GM23248 (cell line): Measurements from ENCODE around the gene CSH2. TPM values are rescaled to one million over a fixed set of nuclear protein-coding genes. Genes with fewer than 3 reads are reported as not detected.

Source experiments
- DNase-seq: peaks from one replicate; pipeline ENCODE4 v3.0.0-alpha.2; 2015
- H2AFZ ChIP-seq: fragments of 200-600 bp; sonication (generic); 2 replicates; pipeline ENCODE4 v1.6.1; 2016; ENCODE audit warnings: antibody characterized with exemption
- H3F3A ChIP-seq: fragments of 200-600 bp; sonication (generic); 2 replicates; pipeline ENCODE4 v1.6.1; 2016; ENCODE audit warnings: mild to moderate bottlenecking, antibody characterized with exemption, mixed run types; ENCODE audit not compliant: insufficient read depth
- H3K27ac ChIP-seq: fragments of 200-600 bp; sonication (generic); 2 replicates; pipeline ENCODE4 v1.5.1; 2016; ENCODE audit warnings: mild to moderate bottlenecking
- H3K27me3 ChIP-seq: fragments of 200-600 bp; sonication (generic); replicated peaks from 2 replicates; pipeline ENCODE4 v1.6.1; 2016; ENCODE audit warnings: mild to moderate bottlenecking; ENCODE audit not compliant: insufficient read depth
- H3K36me3 ChIP-seq: fragments of 200-600 bp; sonication (generic); 2 replicates; pipeline ENCODE4 v1.6.1; 2016; ENCODE audit warnings: low read depth, mild to moderate bottlenecking
- H3K4me1 ChIP-seq: fragments of 200-600 bp; sonication (generic); 2 replicates; pipeline ENCODE4 v1.6.1; 2016; ENCODE audit warnings: mild to moderate bottlenecking; ENCODE audit not compliant: insufficient read depth
- H3K4me2 ChIP-seq: fragments of 200-600 bp; sonication (generic); one replicate; pipeline ENCODE4 v1.6.1; 2016; ENCODE audit warnings: mild to moderate bottlenecking; ENCODE audit not compliant: unreplicated experiment
- H3K4me3 ChIP-seq: fragments of 200-600 bp; sonication (generic); 2 replicates; pipeline ENCODE4 v1.5.1; 2016; ENCODE audit warnings: mild to moderate bottlenecking
- H3K79me2 ChIP-seq: fragments of 200-600 bp; sonication (generic); 2 replicates; pipeline ENCODE4 v1.6.1; 2016; ENCODE audit warnings: mild to moderate bottlenecking; ENCODE audit not compliant: insufficient read depth
- H3K9ac ChIP-seq: fragments of 200-600 bp; sonication (generic); 2 replicates; pipeline ENCODE4 v1.6.1; 2016; ENCODE audit warnings: mild to moderate bottlenecking
- H3K9me2 ChIP-seq: fragments of 200-600 bp; sonication (generic); 2 replicates; pipeline ENCODE4 v1.6.1; 2016; ENCODE audit warnings: mixed run types, mild to moderate bottlenecking, moderate library complexity; ENCODE audit not compliant: insufficient read depth
- H3K9me3 ChIP-seq: fragments of 200-600 bp; sonication (generic); one replicate; pipeline ENCODE4 v1.6.1; 2017; ENCODE audit warnings: low read depth
- H4K20me1 ChIP-seq: fragments of 200-600 bp; sonication (generic); 2 replicates; pipeline ENCODE4 v1.6.0; 2016; ENCODE audit not compliant: insufficient read depth
- EZH2 ChIP-seq: fragments of 200-600 bp; sonication (generic); IDR thresholded peaks from 2 replicates; pipeline ENCODE4 v1.6.1; 2018; ENCODE audit warnings: antibody characterized with exemption, mild to moderate bottlenecking; ENCODE audit not compliant: insufficient read depth, poor library complexity, severe bottlenecking
- EZH2phosphoT487 ChIP-seq: fragments of 200-600 bp; sonication (generic); IDR thresholded peaks from 2 replicates; pipeline ENCODE4 v1.6.1; 2018; ENCODE audit warnings: antibody characterized with exemption, moderate library complexity, mild to moderate bottlenecking, low read depth; ENCODE audit not compliant: insufficient read depth
- WGBS, 2 experiments: methylation state at CpG; one replicate each; pipeline ENCODE4 v1.1.6; 2015 to 2017; ENCODE audit warnings: low lambda C conversion rate in 2 of 2, low coverage in 1 of 2; ENCODE audit errors: missing lambda C conversion rate in 2 of 2; 5-methylcytosine and 5-hydroxymethylcytosine counted together
- in situ Hi-C: fragments of 300-500 bp; cut with MboI; formaldehyde crosslinking; loops from 2 replicates; pipeline ENCODE4 v1.15.0; 2020
- polyA plus RNA-seq: library from polyadenylated mRNA; unstranded; fragments of >200 nt; fragmentation: Nextera tagmentation; extraction: Ambion mirVana; gene quantifications from 2 replicates; pipeline ENCODE4 v1.2.1, GENCODE V29; 2016
- total RNA-seq: library from RNA; depleted of rRNA; stranded (reverse); fragments of >200 nt; shearing (Covaris generic); gene quantifications from 2 replicates; pipeline ENCODE4 v1.2.3, GENCODE V29; 2014

Gene CSH2
- total and polyA plus RNA-seq, 2 experiments from 2014 or later, result not detected

DNA sequence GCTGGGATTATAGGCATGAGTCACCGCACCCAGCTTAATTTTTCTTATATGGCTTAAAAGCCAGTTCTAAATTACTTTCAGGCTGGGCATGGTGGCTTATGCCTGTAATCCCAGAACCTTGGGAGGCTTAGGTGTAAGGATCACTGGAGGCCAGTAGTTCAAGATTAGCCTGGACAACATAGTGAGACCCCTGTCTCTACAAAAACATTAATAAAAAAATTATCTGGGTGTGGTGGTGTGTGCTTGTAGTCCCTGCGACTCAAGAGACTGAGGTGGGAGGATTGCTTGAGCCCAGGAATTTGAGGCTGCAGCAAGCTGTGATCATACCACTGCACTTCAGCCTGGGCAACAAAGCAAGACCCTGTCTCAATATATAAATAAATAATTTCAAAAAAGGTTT lies 20.2 kb downstream of the CSH2 start:
- Histone ChIP-seq H3K4me1 (peaks cover 4% of the 10 kb centered on the region; the same call in 1 of the 2 replicates), H3K9me3 (no peaks in the 10 kb centered on the region), H3K27me3 (no peaks in the 10 kb centered on the region; the same call in 1 of the 2 replicates), H3F3A (no peaks in the 10 kb centered on the region), H3K9ac (no peak overlapping the region), H4K20me1 (no peaks in the 10 kb centered on the region), H3K79me2 (no peaks in the 10 kb centered on the region), H3K27ac (no peak overlapping the region), H3K36me3 (no peaks in the 10 kb centered on the region), H3K4me2 (no peak overlapping the region), H3K9me2 (no peaks in the 10 kb centered on the region), H2AFZ (no peak overlapping the region), H3K4me3 (no peak overlapping the region)
- DNase-seq, result no peak
- in situ Hi-C loops, result no loop called here
- WGBS, 2 experiments, result 98% methylated on average over 2 of the region's 2 CpGs
- TF ChIP-seq EZH2phosphoT487 (no peak), EZH2 (no peak)

DNA sequence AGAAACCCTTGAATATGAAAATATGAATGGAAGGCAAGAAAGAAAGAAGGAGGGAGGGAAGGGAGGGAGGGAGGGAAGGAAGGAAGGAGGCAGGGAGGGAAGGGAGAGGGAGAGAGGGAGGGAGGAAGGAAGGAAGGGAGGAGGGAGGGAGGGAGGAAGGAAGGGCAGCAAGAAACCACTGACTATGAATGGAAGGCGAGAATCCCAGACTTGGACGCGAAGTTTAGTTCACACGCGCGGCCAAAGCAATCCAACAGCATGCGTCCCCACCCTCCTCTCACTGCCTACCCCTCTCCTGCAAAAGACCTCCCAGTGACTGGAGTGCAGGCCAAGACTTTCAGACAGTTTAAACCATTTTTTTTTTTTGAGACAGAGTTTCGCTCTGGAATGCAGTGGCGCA lies 23.1 kb downstream of the CSH2 start:
- Histone ChIP-seq H3K27me3 (no peaks in the 10 kb centered on the region; the same call in 1 of the 2 replicates), H3K9me3 (no peaks in the 10 kb centered on the region), H3K27ac (no peak overlapping the region), H4K20me1 (no peaks in the 10 kb centered on the region), H3K9ac (no peak overlapping the region), H2AFZ (no peak overlapping the region), H3K9me2 (no peaks in the 10 kb centered on the region), H3K36me3 (no peaks in the 10 kb centered on the region), H3K79me2 (no peaks in the 10 kb centered on the region), H3K4me2 (no peak overlapping the region), H3K4me3 (no peak overlapping the region), H3F3A (no peaks in the 10 kb centered on the region), H3K4me1 (peaks cover 4% of the 10 kb centered on the region; the same call in 1 of the 2 replicates)
- TF ChIP-seq EZH2, result no peak
- in situ Hi-C loops, result no loop called here
- no peak for DNase-seq
- 95 to 96% methylated on average over 4 to 9 of the region's 9 CpGs for WGBS, 2 experiments

DNA sequence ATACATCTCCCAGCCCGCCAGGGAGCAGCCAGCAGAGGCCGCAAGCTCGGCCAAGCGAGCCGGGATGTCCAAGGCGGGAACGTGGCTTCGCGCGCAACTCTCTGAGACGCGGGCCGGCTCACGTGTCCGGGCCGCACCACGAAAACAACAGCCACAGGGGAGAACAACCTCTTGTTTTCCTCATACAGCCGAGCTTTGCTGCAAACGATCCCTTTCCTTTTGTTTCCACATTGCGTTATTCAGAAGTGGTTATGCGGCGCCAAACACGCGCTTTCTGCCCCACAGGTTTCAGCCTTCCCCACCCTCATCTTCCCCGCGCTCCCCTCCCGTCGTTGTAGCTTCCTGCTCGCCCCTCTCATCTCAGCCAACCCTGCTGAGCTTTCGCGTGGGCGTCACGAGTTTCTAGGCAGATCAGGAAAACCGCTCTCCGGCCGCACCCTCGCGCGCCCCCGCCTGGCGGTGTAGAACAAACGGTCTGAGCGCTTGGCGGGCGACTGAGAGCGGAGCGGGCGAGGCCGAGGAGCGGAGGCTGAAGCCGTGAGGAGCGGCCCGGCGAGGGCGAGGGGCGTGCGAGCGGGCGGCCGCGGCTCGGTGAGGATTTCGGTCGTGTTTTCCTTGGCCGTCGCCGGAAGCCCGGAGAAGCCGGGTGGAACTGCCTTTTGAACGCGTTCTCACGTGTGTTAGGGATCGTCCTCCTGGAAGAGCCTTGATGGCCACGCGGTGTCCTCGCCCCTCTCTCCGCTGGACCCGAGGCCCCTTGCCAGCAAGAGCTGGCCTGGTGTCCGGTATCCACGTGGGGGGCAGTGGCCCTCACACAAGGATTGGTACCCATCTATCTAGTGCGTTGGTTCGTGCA lies 24.4 kb downstream of the CSH2 start:
- Histone ChIP-seq H3K9me3 (no peaks in the 10 kb centered on the region), H3K4me1 (peaks cover 6% of the 10 kb centered on the region; the same call in 1 of the 2 replicates), H4K20me1 (no peaks in the 10 kb centered on the region), H3K36me3 (no peaks in the 10 kb centered on the region), H3K9ac (peak overlapping the region; percentile 74), H3K4me2 (peak overlapping the region; percentile 56), H2AFZ (peak overlapping the region; percentile 92), H3F3A (0 out of 2 replicates have a peak, but pooled peaks cover 3% of the 10 kb centered on the region), H3K4me3 (peak overlapping the region; percentile 64), H3K79me2 (no peaks in the 10 kb centered on the region), H3K9me2 (no peaks in the 10 kb centered on the region), H3K27me3 (no peaks in the 10 kb centered on the region; the same call in 1 of the 2 replicates), H3K27ac (no peak overlapping the region)
- in situ Hi-C loops, result no loop called here
- 10% methylated on average over 81 to 82 of the region's 82 CpGs for WGBS, 2 experiments
- no peak for TF ChIP-seq EZH2
- no peak for TF ChIP-seq EZH2phosphoT487
- peak; percentile 97 for DNase-seq

DNA sequence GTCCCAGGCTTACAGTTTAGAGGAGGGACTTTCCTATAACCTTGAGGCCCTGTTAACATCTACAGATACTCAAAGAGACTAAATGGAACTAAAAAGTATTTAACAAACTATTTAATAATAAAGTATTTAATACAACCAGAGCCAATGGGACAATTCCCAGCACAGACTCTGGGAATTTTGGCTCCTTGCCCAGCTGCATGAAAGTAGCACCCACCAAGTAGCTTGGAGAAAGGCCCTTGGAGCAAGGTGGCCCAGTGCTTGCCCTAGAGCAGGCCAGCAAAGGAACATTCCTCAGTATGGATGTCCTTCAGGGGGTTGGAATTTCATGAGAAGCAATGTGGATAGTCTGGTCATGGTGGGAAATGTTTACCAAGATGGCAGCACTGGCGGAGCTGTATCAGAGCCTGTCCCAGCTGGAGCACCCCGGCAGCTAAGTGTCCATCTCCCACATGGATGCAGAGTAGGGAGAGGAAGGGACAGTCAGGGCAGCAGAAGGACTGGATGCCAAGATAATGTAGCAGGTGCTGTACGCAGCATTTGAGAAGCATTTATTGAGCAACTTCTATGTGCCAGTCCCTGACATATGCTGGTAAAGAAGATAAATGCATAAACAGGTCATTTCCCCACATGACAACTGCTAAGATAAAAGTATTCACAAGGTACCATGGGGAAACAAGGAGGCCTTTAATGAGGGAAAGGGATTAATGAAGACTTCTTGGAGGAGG lies 25.8 kb downstream of the CSH2 start:
- Histone ChIP-seq H3K27ac (no peak overlapping the region), H2AFZ (no peak overlapping the region), H3K9me3 (no peaks in the 10 kb centered on the region), H3K4me3 (no peak overlapping the region), H4K20me1 (no peaks in the 10 kb centered on the region), H3K27me3 (no peaks in the 10 kb centered on the region), H3K9me2 (no peaks in the 10 kb centered on the region), H3K36me3 (no peaks in the 10 kb centered on the region), H3K9ac (no peak overlapping the region), H3F3A (peaks cover 11% of the 10 kb centered on the region; the same call in 1 of the 2 replicates), H3K79me2 (no peaks in the 10 kb centered on the region), H3K4me2 (no peak overlapping the region), H3K4me1 (peaks cover 11% of the 10 kb centered on the region)
- DNase-seq, result no peak
- no peak for TF ChIP-seq EZH2
- TF ChIP-seq EZH2phosphoT487, result no peak
- WGBS, 2 experiments, result 75 to 83% methylated on average over 3 of the region's 3 CpGs
- in situ Hi-C loops, result no loop called here
